Central memory CD4-positive, alpha-beta T cell (primary cell): Measurements from ENCODE around the gene SND1.

Source experiments
- DNase-seq: peaks from one replicate; pipeline ENCODE4 v3.0.0; 2022

SND1 gene

DNA sequence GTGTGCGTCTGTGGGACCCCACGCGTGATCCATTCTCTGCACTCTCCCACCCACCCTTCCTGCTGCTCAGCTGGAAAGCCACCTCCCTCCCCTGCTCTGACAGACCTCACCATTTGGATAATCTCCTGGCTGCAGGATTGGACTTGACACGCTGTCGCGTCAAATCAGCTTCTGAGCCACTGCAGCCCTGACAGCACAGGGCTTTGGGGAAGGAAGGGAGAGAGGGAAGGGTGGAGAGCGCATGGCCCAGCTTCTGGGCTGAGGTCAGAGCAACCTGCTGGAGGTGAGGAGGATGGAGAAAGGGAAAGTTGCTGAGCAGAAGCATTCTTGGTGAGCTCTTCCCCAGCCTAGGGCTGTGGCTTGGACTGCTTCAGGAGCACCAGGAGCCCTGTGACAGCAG is 428.2 kb downstream of the SND1 start:
- no peak for DNase-seq

DNA sequence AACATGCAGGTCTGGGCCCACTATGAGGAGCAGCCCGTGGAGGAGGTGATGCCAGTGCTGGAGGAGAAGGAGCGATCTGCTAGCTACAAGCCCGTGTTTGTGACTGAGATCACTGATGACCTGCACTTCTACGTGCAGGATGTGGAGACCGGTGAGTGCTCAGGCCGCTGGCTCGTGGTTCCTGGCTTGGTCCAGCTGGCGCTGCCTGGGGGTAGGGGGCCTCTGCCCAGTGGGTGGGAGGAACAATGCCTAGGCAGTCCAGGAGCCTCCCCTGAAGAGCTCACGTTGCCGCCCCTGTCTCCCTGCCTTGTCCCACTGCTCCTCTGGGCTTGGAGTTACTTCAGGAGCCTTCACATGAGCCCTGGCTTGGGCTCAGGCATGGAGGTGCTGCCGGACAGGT is 429.4 kb downstream of the SND1 start:
- DNase-seq = no peak

DNA sequence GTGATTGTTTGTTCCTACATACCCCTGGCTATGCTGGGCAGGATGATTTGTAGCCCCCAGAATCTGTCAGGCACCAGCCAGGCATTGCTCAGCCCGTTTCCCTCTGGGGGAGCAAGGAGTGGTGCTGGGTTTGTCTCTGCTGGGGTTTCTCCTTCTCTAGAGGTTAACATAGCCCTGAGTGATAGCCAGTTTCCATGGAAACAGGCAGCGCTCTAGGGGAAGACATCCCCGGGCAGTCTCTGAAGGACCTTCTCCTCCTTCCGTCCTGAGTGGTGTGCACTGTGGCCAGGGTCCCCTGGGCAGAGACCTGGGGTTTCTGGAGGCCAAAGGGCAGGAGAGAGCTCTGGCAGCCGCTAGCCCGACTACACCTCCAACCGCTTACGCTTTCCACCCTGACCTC is 429.8 kb downstream of the SND1 start:
- no peak for DNase-seq

DNA sequence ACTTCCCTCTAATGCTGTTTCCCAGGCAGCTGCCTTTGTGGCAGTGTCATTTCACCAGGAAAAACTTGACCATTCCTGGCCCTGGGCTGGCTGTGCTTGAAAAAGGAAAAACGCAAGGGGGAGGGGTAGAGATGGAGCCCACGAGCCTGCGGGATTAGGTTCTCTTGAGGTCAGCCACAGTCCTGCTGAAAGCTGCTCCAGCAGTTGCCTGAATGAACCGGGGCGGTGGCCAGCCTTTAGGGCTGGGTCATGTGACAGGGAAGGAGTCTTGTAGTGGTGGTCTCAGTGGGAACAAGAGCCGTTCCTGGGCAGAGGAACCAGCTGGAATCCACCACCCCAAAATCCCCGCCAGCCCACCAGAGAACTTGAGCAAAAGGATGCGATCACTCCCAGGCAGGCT is 430.4 kb downstream of the SND1 start:
- DNase-seq = no peak

DNA sequence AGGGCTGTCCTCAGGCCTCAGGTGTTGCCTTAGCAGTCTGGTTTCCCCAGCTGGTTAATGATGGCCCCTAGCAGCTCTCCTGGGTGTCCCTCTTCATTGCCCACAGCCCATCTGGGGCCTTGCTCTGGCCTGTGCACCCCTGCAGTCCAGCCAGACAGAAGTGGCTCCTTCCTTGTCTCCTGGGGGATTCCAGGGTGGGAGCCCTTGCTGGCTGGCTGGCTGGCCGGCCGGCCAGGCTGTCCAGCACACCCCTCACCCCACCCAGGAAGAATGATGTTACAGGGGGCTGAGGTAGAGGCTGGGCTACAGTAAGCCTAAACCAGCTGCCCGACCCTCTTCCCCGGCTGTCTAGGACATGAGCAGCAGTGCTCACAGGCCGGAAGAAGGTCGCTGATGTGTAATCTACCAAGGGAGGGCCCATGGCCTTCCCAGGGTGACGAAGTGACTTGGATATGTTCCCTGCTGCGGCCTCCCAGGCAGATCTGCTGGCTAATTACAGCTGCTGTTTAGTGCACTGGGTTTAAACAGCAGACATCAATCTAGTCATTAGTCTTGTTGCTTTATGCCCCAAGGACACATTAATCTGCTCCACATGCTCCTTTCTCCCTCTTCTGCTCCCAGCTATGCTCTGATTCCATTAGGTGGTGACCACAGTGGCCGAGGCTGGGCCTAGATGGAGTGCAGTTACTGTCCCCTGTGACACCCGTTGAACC is 433.1 kb downstream of the SND1 start:
- DNase-seq = no peak

DNA sequence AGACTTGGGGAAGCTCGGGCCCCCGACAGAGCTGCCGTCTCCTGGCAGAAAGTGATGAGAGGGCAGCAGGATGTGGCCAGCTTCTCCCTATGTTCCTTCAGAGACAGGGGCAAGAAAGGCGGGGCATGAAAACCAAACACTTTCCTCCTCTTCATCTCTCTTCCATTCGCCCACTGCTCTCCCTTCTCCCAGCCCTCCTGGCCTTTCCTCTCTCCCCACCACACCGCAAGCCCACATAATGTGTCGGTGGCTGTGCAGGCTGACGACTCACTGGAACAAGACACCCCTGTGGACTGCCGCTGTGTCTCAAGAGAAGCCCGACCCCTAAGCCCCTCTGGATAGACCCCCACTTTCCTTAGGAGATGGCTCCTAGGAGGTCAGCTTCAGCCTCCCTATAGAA is 438.5 kb downstream of the SND1 start:
- no peak for DNase-seq

DNA sequence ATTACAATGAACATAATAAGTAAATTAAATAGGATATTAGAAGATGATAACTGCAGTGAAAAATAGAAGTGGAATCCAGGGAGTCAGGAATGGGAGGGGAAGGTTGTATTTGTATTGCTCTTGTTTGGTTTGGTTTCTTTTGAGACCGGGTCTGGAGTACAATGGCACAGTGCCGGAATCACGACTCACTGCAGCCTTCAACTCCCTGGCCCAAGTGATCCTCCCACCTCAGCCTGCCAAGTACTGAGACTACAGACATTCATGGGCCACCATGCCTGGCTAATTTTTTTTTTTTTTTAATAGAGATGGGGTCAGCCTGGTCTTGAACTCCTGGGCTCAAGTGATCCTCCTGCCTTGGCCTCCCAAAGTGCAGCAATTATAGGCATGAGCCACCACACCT is 439.1 kb downstream of the SND1 start:
- DNase-seq = no peak

DNA sequence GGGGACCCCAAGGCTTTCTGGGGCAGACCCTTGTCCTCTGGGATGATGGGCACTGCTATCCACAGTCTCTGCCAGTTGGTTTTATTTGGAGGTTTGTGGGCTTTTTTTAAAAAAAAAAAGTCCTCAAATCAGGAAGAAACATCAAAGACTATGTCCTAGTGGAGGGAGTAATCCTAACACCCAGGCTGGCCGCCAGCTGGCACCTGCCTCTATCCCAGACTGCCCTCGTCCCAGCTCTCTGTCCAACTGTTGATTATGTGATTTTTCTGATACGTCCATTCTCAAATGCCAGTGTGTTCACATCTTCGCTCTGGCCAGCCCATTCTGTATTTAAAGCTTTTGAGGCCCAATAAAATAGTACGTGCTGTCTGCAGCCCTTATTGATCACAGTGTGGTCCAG is 440.2 kb downstream of the SND1 start:
- DNase-seq = no peak

DNA sequence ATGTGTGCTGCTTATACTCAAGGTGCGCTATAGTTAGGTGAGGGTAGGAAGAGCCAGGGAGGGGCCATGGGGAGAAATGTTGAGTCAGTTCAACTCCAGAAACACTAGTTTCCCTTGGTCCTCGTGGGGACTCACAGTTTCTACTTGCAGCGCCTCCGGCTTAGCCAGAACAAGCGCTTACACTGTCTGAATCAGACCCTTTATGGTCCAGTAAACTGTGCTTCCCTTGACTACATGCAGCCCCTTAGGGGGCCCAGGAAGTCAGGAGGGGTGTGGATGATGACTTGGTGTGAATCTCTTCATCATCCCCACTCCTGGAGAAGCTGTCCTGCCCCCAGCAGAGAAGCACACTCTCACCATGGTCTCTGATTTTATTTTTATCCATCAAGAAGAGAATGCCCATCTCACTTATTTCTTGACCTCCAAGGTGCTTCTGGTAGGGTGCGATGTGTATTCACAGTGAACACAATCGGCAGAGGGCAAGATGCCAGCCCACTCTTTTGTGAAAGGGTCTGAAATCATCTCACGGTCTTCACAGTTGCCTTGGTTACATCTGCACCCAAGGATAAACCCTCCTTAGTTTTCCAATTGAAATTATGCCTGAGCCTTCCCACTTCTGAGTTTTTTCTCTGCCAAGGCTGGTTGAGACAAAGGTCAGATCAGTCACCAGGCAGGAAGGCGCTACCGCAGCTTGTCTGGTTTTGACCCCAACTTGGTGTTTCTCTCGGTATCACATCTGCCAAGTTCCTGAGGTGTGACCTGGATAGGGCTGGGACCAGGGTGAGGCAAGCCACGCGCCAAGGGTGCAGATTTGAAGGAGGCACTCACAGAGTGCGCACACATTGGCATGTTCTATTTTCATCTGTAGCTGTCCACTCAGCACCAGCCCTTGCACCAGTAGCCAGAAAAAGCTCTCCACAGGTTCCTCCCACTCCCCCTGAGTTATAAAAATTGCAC is 441.9 kb downstream of the SND1 start:
- DNase-seq = no peak

DNA sequence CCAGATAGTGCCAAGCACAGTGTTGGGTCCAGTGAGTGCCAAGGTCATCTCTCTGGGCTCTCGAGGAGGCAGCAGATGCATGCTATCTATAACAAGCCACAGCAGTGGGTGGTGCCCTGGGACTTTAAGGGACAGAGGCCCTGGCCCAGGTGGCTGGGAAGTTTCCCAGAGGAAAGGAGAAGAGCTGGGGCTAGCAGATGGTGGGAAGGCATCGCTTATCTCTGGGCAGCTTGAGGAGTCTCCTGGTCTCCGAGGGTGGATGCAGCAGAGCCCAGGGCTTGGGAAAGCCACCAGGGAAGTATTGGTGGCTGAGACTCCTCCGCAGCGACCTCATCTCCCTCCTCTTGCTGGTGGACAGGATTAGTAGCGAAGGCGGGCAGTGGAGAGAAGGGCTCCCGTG is 442.7 kb downstream of the SND1 start:
- no peak for DNase-seq

DNA sequence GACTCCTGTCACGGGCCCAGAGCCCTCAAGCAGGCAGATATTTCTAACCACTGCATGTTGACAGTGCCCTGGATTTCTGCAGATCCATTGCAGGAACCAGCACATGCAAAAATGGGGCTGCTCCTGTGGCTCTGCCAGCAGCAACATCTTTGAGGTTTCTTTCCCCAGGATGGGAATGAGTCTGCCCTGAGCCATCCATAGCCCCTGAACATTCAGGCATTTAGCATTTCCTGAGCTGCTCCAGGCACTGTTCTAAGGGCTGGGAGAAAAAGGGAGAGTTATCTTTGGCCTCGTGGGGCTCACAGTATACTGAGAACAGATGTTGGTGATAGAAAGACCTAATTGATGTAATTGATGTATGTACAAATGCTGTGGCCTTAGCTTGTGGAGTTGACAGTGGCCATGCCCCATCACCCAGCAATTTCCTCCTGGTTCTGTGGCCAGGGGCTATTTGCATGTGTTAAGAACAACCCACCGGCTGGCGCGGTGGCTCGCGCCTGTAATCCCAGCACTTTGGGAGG is 445.3 kb downstream of the SND1 start:
- no peak for DNase-seq

DNA sequence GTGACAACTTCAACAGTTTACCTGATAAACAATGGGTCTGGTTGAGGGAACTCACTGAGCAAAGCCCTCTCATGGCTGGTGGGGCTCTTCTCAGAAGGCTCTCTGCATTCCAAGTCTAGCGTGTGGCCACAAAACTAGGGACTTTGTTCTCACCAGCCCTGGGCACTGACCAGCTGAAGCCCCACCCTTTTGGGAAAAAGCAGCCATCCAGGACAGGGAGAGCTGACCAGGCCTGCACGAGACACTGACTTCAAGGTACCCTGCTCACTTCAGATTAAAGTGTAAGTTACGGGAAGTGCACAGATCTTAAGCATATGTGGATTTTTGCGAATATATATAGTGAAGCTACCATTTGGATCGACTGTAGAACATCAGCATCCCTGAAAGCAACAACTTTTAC is 446.6 kb downstream of the SND1 start:
- no peak for DNase-seq

DNA sequence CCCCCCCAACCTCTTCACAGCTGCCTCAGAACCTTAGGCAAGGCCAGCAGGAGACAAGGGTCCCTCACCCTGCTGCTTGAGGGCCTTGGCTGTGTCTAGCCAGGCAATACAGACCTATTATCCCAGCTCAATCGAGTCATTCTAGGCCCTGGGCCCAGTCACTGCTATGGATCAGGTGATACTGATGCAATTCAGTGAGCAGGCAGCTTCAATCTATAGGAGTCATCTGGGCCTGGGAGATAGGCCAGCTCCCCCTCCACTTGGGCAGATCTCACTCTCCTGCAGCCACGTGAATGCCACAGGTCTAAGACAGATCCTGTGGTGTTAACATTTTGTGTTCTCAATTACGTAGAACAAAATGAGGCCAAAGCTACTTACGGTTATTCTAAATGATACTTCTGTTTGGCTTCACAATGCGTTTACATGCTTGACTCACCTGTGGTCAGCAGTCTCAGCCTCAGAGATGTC is 447.2 kb downstream of the SND1 start:
- DNase-seq = no peak

DNA sequence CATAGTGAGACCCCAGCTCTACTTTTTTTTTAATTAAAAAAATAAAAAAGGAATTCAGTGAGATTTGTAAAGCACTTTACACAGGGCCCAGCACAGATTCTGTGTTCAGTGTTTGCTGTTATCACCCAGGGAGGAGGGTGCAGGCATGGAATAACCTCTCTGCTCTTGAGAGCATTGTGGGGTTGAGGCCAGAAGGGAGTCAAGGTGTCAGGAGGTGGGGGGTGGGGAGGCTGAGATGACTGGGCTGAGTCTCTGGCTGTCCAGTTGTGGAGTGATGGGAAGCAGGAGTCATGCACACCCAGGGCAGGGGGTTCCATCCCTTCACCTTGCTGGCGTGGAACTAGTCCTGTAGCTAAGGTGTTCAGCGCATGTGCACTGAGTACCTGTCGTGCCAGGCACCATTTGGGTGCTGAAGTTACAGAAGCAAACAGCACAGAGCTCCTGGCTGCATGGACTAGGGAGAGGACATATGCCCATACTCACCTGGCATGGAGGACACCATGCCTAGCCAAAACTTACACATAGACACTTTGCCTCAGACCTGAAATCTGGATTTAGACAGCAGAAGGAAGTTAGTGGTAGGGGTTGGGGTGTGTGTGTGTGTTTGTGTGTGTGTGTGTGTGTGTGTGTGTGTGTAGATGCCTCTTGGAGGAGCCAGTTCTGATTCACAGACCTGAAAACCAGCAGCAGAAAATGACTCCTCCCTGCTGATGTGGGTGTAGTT is 448.4 kb downstream of the SND1 start:
- no peak for DNase-seq

DNA sequence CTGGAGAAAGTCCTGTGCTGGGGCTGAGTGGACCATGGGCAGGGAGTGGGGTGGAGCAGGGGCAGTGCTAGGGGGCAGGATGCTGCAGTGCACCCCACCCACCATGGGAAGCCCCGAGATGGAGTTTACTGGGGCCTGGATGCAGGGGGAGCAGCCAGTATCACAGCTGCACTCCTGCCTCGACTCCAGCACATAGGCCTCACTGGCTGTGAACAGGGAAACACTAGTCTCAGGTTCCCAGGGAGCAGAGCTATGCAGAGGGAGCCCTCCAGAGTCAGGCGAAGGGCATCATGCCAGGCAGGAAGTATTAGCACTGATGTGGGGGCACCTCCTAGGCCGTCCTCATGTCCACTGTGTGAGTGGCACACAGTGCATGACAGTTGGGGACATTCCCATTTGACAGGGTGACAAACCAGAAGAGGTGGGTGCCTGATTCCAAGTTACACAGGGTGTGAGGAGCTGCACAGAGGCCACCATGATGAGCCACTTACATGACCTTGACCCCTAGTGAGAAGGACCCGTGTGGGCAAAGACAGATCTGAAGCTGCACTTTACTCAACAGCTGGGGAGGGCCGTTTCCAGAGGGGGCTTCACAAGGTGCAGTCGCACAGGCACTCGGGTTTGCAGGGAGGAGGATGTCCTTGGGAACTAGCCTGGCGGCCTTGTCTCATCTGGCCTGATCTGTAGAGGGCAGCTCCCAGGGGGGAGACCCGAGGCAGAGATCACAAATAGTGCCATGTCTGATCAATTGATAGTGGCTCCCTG is 449.1 kb downstream of the SND1 start:
- no peak for DNase-seq

DNA sequence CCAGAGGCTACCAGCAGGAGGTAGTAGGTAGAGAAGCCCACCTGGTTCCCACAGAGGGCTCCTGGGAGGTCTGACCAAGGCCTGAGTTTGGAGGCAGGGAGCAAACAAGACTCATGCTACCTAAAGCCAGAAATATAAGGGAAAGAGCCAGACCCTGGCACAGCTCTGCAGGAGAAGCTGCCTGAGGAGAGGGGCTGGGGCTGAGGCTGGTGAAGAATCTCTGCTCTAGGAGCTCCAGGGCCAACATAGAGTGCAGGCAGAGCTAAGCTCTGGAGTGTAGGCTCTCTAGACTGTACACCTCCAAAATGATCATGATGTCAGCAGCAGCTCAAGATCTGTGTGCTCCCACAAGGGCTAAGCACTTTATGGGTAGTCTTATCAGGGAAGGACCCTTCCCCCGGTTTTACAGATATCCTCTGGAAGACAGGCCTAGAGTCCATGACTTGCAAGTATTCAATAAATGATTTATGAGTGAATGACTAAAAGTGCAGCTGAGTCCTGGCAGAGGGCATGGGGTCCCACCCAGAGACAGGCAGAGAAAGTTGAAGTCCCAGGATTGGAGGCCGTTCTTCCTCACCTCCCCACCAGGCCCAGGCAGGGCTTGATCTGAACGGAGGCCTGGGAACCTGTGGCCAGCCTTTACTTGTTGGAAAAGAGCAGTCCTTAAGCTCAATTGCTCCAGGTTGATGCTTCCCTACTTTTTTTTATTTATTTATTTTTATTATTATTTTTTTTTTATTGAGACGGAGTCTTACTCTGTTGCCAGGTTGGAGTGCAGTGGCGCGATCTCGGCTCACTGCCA is 450.7 kb downstream of the SND1 start:
- DNase-seq = no peak

DNA sequence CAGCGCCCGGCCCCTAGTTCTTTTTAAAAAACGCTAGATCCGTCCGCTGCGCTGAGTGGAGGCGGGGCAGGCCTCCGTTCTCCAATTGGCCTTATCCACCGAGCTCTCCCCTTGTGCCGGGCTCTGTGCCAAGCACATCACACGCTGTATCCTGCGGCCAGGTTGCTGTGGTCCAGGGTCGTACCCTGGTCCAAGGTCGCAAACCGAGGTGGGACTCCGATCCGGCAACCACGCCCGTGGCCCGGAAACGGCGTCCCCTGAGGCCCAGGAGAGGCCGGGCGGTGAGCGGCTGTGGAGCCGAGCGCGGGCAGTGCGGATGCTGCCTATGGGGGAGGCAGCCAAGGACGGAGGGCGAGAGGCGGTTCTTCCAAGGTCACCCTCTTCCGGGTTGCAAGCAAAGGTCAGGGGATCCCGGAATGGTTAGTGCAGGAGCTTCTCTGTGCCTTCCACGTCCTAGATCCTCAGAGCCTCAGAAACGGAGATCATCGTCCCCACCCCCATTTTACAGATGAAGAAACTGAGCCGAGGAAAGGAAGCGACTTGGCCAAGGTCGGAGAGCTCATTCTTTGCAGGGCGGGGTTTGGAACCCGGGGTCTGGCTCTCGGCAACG is 451.6 kb downstream of the SND1 start:
- no peak for DNase-seq

DNA sequence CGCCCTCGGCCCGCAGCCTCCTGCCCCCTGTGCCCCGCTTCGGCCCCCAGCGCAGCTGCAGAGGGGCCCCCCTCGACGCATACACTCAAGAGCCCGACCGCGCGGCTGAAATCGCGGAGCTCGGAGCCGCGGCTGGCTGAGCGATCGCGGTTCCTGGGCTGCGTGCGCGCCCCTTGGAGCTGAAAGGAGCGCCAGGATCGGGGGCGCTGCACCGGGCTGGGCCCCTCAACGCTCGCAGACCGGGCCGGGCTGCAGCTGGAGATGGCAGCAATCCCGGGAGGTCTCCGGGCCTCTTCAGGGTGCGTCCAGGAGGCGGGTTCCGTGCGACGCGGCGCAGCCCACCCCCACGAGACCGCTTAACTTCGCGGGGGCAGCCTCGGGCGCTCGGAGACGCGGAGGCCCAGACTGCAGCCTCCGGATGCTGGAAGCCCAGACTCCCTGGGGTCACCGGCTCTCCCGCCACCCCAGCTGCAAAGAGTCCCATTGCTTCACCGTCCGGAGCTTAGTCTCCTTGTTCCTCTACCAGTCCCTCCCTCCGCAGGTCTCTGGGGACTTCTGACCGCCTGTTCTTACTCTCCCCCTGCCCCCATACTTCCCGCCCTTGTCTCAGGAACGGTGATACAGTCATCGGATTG is 452.2 kb downstream of the SND1 start:
- no peak for DNase-seq

DNA sequence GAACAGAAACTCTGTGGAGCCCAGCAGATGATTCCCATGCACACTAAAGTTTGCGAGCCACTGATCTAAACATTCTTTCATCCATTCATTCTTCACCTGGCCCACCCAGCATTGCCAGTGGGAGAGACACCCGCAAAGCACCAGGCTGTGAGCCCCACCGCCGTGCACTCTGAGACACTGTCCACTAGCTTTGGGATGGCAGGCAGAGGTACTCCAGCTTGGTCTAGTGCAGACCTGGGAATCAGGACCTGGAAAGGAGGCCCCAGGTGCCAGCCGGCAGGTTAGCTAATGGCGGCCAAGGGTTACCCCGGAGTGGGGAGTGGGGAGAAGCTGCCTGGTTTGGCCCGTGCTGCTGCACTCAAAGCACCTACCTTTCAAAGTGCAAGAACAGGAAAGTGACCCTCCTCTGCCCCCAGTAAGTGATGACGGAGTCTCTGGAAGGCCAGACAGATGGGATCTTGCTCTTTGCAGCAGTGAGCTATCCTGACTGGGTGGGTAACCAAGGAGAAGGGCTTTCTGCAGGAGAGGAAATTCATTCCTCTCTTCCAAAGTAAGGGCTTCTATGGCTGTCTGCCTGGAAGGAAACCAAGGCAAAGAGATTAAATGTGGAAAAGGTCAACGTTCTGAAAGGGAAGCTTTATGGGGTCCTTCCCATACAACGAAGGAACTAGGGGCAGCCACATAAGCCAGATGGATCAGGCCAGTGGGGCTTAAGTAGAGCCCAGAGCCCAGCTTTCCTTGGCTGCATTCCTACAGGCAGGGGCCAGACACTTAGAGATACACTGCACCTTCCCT is 453.4 kb downstream of the SND1 start:
- no peak for DNase-seq

DNA sequence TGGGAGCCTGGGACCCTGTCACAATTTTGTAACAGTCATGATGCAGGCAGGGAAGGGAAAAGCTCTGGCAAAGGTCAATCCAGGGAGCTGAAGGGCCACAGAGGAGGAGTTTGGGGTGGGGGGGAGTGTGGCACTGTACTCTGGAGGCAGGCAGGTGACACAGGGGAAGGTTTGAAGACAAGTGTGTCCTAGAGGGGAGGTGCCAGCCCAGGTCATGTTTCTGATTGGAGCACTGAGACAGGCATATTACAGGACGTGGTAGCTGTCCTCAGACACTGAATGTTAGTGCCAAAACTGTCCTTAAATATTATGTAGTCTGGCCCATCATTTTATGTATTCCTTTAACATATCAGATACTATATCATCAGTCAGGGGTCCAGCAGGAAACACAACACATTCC is 454.8 kb downstream of the SND1 start:
- no peak for DNase-seq
